ENCODE results near the gene ARID3B.
A peak's percentile ranks its signal among the peaks of the same experiment; 100 is the strongest.

ARID3B gene

DNA sequence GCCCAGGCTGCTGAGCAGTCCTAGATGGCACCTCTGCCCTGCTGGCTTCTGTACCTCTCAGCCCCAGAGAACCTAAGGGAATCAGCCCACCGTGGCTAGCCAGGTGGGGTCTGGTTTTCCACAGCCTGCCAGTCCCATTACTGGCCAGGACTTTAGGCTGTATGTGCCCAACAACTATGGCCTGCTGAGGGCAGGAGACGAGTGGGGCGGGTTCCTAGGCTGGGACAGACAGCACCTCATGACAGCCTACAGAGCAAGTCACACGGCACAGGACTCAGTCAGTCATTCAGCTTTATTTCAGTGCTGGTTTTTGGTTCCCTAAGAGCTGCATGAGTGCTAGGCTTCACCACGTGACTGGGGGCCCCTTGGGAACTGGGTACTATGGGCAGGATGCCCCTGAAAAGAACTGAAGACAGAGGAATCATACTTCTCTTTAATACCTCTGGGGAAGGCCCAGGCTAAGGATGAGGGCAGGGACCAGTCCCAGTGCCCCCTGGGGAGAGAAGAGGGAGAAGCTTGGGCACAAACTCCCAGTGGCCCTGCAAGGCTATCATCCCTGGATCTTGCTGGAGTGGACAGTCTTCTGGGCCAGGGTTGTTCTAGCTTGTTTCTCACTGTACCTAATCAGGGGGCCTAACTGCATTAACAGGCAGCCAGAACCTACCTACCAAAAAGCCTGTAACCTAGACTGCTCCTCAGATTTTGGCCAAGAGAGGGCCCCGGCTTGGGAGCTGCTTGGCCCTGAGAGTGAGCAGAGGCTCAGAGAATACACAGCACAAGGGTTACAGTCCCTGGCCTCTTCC is 89.5 kb downstream of the ARID3B start:
- no peak overlapping the region for H3K4me3 ChIP-seq (ENCODE audit: low read length)
- no peak for DNase-seq (ENCODE audit: low read depth, low spot score)

DNA sequence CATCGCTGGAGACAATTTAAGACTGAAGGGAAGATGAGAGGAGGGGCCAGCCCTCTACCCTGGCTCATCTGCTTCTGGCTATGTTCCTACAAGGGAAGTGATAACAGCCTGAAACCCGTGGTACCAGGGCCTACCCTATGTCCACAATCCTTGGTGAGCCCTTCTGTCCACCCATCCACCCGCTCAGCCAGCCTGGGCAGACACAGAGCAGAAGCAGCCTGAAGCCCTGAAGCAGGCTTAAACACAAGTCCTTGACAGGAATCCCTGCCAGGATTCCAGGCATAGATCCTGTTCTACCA is 90.0 kb downstream of the ARID3B start:
- H3K4me3 ChIP-seq (ENCODE audit: low read length): no peak overlapping the region
- DNase-seq (ENCODE audit: low read depth, low spot score): no peak

DNA sequence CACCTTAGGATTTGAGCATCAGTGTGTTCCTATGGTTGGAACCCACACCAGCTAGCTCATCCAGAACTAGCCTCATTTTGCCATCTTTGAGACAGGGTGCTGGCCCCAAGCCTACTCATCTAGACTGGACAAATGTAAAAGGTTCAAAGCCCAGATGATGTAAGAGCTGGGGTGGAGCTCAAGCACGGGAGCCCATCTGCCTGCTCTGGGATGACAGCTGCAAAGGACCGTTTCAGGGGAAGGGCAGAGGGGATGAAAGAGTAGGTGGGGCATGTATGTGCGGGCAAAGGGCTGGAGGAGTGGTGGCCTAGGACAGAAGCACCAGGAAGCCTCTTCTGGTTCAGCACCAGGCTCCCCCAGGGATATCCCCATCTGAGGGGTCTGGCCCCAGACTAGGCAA is 90.4 kb downstream of the ARID3B start:
- no peak for DNase-seq (ENCODE audit: low read depth, low spot score)
- no peak overlapping the region for H3K4me3 ChIP-seq (ENCODE audit: low read length)

DNA sequence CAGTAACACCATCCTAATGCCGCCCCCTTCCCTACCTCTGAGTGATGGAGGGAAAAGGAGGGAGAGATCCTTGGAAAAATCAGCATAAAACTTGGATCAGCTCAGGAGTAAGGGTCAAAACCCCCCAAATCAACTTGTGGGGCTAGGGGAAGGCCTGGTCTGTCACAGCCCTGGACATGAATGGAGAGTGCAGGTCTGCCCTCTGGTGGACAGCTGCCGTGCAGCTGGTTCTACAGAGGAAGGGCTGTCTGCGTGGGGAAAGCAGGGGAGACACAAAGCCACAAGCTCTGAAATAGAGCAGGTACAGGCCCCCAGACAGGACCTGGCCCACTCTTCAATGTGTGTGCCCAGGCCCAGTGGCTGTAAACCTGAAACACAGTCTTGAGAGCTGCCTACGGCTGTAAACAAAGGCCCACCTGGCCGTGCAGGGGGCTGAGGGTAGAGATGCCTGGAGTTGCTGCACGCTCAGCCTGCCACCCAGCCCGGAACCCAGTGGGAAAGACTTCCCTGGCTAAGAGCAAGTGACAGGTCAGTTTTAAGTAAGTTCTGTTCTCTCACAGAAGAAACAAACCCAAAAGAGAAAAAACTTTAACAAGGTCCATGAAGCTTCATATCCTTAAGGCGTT is 91.0 kb downstream of the ARID3B start:
- H3K4me3 ChIP-seq (ENCODE audit: low read length): no peak overlapping the region
- DNase-seq (ENCODE audit: low read depth, low spot score): no peak

DNA sequence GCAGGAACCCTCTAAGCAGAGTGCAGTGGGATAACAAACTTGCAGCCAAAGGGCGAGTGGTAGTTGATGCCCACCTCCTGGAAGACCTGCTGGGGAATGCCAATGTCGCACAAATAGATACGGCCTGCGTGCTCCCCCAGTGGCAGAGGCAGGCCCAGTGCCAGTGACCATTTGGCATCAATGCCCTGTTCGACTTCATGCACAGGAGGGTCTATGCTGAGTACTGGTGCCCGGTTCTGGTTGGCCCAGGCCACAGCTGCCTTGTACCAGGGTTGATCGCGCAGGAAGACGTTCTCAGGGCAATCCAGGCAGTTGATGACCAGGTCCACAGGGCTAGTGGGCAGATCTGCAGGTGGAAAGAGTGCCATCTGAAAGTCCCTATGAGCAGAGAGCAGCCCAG is 91.6 kb downstream of the ARID3B start:
- H3K4me3 ChIP-seq (ENCODE audit: low read length): no peak overlapping the region
- no peak for DNase-seq (ENCODE audit: low read depth, low spot score)

DNA sequence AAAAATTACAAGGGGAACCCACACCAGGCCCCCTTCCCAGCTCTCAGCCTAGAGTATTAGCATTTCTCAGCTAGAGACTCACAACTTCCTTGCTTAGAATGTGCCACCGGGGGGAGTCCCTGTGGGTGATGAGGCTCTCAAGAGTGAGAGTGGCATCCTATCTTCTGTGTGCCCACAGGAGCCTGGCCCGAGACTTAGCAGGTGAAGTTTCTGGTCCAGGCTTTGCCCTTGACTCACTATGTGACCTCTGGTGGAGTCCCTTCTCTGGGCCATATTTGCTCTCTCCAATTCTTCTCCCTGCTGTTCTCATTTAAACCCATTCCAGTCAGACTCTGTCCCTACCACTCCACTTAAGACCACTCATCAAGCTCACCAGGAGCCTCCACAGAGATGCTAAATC is 92.8 kb downstream of the ARID3B start:
- H3K4me3 ChIP-seq (ENCODE audit: low read length): no peak overlapping the region
- no peak for DNase-seq (ENCODE audit: low read depth, low spot score)

DNA sequence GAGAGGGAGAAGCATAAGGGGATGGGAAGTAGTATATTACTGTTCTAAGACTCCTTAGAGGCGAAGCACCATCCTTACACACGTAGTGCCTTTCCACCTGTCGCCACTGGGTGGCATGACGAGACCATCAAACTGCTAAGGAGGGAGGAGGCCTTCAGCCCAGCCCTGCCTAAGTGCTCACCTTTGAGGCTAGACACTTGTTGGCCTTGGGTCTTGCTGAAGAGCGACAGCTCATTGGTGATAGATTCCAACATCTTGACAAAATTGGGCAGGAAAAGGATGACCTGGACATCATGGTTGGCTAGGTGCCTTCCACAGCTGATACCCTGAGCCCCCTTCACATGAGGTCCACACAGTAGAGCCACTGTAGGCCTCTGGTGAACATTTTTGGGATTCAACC is 94.2 kb downstream of the ARID3B start:
- DNase-seq (ENCODE audit: low read depth, low spot score): peak; percentile 71
- H3K4me3 ChIP-seq (ENCODE audit: low read length): no peak overlapping the region

DNA sequence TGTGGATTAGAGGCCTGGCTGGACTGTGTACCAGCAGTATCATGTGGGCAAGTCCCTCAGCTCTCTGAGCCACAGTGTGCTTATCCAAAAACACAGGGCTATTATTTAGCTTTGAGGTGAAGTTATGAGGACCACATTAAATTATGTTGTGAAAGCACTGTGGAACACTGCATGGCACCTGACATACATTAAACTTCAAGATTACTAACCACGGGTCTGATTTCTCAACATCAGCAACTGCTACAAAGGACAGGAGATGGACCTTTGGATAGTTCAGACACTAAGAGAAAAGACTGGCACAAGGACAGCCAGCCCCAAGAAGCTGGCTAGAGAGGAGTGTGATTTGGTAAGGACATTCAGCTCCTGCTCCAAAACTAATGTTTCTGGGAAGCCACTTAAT is 96.0 kb downstream of the ARID3B start:
- no peak for DNase-seq (ENCODE audit: low read depth, low spot score)
- no peak overlapping the region for H3K4me3 ChIP-seq (ENCODE audit: low read length)

DNA sequence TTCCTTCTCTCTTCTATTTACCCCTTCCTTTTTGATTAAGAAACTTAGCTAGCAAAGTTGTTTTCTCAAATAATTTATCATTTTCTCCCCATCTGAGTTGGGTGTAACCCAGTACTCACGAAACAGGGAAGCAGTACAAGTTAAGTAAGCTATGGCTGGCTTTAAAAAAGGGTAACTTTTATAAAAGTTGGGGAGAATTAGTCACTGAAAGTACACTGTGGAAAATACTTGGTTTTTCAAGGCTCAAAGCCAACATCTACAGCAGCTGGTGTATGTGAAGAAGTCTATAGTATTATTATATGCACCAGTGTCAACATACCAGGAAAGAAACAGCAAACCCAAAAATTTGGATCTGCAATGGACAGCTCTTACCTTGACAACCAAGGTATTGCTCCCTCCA is 100.1 kb downstream of the ARID3B start:
- DNase-seq (ENCODE audit: low read depth, low spot score): no peak
- H3K4me3 ChIP-seq (ENCODE audit: low read length): no peak overlapping the region

DNA sequence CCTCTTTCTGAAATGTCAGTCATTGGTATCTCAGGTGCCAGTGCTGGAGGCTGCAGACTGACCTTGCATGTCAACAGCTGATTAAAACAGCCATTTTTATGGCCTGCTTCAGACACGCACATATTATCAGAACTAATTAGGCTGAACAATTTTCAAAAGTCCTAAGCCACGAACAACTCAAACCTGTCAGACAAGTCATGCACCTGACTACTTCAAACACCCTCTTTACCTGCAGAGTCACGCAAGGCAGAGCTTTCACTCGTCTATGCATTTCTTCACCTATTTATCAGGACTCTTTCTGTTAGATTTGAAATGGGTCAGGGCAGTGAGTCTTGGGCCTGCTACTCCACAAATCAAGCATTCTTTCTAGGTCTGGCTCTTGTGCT is 101.3 kb downstream of the ARID3B start:
- H3K4me3 ChIP-seq (ENCODE audit: low read length): no peak overlapping the region
- DNase-seq (ENCODE audit: low read depth, low spot score): no peak

DNA sequence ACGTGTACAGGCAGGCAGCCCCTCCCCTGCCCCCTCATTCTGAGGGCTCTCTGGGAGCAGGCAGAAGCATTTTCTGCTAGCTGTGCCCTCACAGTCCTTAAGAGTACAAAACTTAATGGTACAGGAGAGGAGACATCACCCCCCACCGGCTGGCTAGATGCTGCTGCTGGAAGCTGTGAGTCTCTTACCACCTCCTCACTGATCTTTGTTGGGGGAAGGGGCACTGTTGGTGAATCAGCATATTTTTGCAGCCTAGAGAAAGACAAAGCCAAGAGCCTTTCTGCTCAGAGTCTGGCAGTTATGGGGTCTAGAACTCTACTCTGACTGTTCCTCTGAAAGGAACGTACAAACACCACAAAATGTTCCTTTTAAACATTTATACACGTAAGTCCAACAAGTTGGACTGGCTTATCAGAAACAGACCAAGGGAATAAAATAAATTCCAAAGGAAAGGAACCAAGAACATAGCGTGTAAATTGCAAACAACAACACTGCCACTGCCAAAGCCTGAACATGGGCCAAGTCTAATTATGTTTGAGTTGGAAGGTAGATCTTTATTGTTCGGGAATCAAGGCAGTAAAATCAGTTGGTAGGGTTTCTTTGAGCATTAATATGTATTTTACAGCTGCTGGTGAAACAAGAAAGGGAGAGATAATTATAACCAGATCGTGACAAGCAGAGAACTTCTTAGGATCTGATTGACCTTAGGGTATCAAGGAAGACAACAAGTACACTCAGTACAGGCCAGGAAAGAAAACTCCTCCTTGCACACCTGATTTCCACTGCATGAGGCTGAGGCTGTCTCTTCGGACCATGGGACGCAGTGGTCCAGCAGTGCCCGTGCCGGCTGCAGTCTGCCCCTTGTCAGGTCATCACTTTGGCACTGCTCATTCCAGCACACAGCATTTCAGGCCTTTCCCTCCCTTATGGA is 102.0 kb downstream of the ARID3B start:
- no peak overlapping the region for H3K4me3 ChIP-seq (ENCODE audit: low read length)
- DNase-seq (ENCODE audit: low read depth, low spot score): no peak

DNA sequence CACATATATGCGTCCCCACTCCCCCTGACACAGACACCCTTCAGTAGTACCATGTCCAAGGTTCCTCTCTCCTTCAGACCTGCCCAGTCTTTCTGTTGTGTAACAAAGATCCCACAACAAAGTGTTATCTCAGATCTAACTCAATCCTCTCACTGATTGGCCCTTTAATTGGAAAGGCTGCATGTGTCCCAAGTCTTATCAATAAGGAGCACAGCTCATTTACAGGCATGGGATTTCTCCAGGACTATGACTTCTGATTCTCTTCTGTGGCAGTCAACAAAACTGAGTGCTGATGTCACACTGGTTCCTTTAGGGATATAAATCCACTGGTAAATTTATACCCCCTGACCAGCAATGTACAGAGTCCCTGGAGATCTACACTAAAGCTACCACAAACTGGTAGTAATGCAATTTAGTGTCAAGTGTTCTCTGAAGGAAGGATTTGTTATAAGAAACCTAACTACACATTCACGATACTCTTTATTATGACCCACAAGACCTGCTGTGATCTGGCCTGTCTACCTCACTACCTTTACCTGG is 102.7 kb downstream of the ARID3B start:
- no peak overlapping the region for H3K4me3 ChIP-seq (ENCODE audit: low read length)
- DNase-seq (ENCODE audit: low read depth, low spot score): no peak

DNA sequence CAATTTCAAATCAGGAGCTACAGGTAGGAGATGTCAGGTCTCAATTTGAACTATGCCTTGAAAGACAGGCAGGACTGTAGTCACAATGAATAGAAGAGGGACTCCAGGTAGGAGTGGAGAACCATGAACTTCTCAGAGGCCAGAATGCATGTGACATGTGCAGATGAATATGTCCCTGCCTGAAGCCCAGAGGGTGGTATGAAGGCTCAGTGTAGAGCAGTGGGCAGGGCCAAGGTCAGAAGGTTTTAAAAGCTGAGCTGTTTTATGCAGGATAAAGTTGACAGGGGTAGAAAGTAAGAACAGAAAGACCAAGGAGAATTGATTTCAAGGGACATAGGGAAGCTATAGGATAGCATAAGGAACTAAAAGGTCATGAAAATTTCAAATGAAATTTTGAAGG is 105.5 kb downstream of the ARID3B start:
- DNase-seq (ENCODE audit: low read depth, low spot score): no peak
- H3K4me3 ChIP-seq (ENCODE audit: low read length): no peak overlapping the region

Measured in Jurkat, Clone E6-1 (cell line).